Activated CD4-positive, alpha-beta T cell treated with anti-CD3 and anti-CD28 coated beads, Interleukin-2, amount 10 ng/mL, durations not matched to agents 7 days and 5 days (primary cell): Measurements from ENCODE around the gene PDGFD. TPM values are rescaled to one million over a fixed set of nuclear protein-coding genes. Genes with fewer than 3 reads are reported as not detected.

Experiments used
- CTCF ChIA-PET: fragments of 350-600 bp; sonication (Branson Sonifier 250); formaldehyde crosslinking; loops from one replicate; lab custom pipeline; 2021; ENCODE audit warnings: antibody characterized with exemption; lab: Charles Lee
- POLR2A ChIA-PET: fragments of 350-600 bp; sonication (Branson Sonifier 250); formaldehyde crosslinking; loops from one replicate; lab custom pipeline; 2021; ENCODE audit warnings: antibody characterized with exemption; lab: Charles Lee
- DNase-seq: peaks from one replicate; pipeline ENCODE4 v3.0.0-alpha.2; 2020
- H3K27ac Mint-ChIP-seq: one replicate; pipeline ENCODE4 v1.8.0; 2021; ENCODE audit warnings: mild to moderate bottlenecking, moderate library complexity, mixed read lengths
- H3K27me3 Mint-ChIP-seq: one replicate; pipeline ENCODE4 v1.8.0; 2021; ENCODE audit warnings: mixed read lengths
- H3K36me3 Mint-ChIP-seq: one replicate; pipeline ENCODE4 v1.8.0; 2021; ENCODE audit warnings: low read depth, mixed read lengths
- H3K4me1 Mint-ChIP-seq: one replicate; pipeline ENCODE4 v1.8.0; 2021; ENCODE audit warnings: mixed read lengths
- H3K4me3 Mint-ChIP-seq: one replicate; pipeline ENCODE4 v1.8.0; 2021; ENCODE audit warnings: mild to moderate bottlenecking, moderate library complexity, mixed read lengths
- H3K9me3 Mint-ChIP-seq: one replicate; pipeline ENCODE4 v1.8.0; 2021; ENCODE audit warnings: mixed read lengths
- total RNA-seq, 2 experiments: library from RNA; stranded (reverse); gene quantifications; one replicate each; pipeline ENCODE4 v1.2.3, GENCODE V29; 2021

The PDGFD gene
- total RNA-seq, 2 experiments from 2014 or later, result not detected

- ChIA-PET CTCF (no interaction called here), POLR2A (no interaction called here)
- no peaks in the 10 kb centered on the region for H3K4me1 Mint-ChIP-seq
- no peaks in the 10 kb centered on the region for H3K9me3 Mint-ChIP-seq
- no peaks in the 10 kb centered on the region for H3K27me3 Mint-ChIP-seq
- DNase-seq, result no peak
- H3K36me3 Mint-ChIP-seq, result no peaks in the 10 kb centered on the region
- no peak overlapping the region for H3K4me3 Mint-ChIP-seq
- no peak overlapping the region for H3K27ac Mint-ChIP-seq
These were observed 169.9 kb downstream of the PDGFD start for GRCh38 chr11:103994094-103994493.

DNA sequence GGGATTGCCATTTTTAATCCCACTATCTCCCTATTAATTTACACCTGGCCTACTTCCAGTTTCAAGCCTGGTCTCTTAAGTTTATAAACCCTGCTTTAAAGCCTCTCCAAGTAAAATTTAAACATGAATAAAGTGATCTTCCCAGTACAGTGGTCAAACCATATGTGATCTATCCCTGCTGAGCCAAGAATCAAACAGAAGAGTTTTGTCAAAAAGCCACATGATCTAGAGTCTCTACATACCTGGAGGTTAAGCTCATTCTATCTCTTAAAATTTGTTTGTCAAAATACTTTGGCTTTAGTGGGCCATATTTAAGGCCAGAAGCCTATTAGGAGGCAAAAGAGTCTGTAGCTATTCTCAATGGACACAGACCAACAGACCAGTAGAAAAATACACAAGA is 170.4 kb downstream of the PDGFD start:
- ChIA-PET POLR2A (no interaction called here), CTCF (no interaction called here)
- H3K36me3 Mint-ChIP-seq, result no peaks in the 10 kb centered on the region
- H3K4me1 Mint-ChIP-seq, result no peaks in the 10 kb centered on the region
- no peak overlapping the region for H3K4me3 Mint-ChIP-seq
- H3K27ac Mint-ChIP-seq, result no peak overlapping the region
- no peaks in the 10 kb centered on the region for H3K9me3 Mint-ChIP-seq
- H3K27me3 Mint-ChIP-seq, result no peaks in the 10 kb centered on the region
- no peak for DNase-seq

GRCh38 chr11:103988595-103988969 is 175.4 kb downstream of the PDGFD start:
- no peaks in the 10 kb centered on the region for H3K36me3 Mint-ChIP-seq
- no peak overlapping the region for H3K4me3 Mint-ChIP-seq
- no peak for DNase-seq
- CTCF ChIA-PET, result no interaction called here
- no peak overlapping the region for H3K27ac Mint-ChIP-seq
- H3K4me1 Mint-ChIP-seq, result no peaks in the 10 kb centered on the region
- POLR2A ChIA-PET, result no interaction called here
- no peaks in the 10 kb centered on the region for H3K27me3 Mint-ChIP-seq
- no peaks in the 10 kb centered on the region for H3K9me3 Mint-ChIP-seq

GRCh38 chr11:103987629-103988594 is 176.0 kb downstream of the PDGFD start:
- Mint-ChIP-seq H3K9me3 (no peaks in the 10 kb centered on the region), H3K4me3 (no peak overlapping the region), H3K36me3 (no peaks in the 10 kb centered on the region), H3K27ac (no peak overlapping the region), H3K4me1 (no peaks in the 10 kb centered on the region), H3K27me3 (no peaks in the 10 kb centered on the region)
- DNase-seq, result no peak
- ChIA-PET CTCF (no interaction called here), POLR2A (no interaction called here)

- DNase-seq, result no peak
- ChIA-PET CTCF (no interaction called here), POLR2A (no interaction called here)
- H3K4me1 Mint-ChIP-seq, result no peaks in the 10 kb centered on the region
- no peak overlapping the region for H3K4me3 Mint-ChIP-seq
- H3K9me3 Mint-ChIP-seq, result no peaks in the 10 kb centered on the region
- no peak overlapping the region for H3K27ac Mint-ChIP-seq
- no peaks in the 10 kb centered on the region for H3K27me3 Mint-ChIP-seq
- no peaks in the 10 kb centered on the region for H3K36me3 Mint-ChIP-seq
These were observed 178.9 kb downstream of the PDGFD start for GRCh38 chr11:103985041-103985440.

DNA sequence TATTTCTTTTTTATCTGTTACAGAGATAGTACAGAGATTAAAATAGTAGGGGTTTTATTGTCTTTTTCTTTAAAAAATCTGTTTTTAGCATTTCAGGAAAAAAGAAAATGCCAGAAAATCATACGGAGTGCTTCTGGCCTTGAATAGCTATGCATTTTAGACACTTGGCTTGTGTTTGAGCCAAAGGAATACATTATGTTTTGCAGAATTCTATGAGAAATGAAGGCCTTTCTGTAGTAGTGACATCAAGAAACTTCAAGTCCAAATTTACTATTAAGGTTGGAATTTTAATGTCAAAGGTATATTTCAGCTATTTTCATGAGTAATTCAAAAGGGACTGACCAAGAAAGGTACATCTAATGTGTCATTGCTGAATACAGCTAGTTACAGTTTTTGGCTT is 183.8 kb downstream of the PDGFD start:
- CTCF ChIA-PET, result no interaction called here
- Mint-ChIP-seq H3K9me3 (no peaks in the 10 kb centered on the region), H3K27ac (no peak overlapping the region), H3K4me3 (no peak overlapping the region), H3K36me3 (no peaks in the 10 kb centered on the region), H3K4me1 (no peaks in the 10 kb centered on the region), H3K27me3 (no peaks in the 10 kb centered on the region)
- no peak for DNase-seq
- POLR2A ChIA-PET, result no interaction called here

DNA sequence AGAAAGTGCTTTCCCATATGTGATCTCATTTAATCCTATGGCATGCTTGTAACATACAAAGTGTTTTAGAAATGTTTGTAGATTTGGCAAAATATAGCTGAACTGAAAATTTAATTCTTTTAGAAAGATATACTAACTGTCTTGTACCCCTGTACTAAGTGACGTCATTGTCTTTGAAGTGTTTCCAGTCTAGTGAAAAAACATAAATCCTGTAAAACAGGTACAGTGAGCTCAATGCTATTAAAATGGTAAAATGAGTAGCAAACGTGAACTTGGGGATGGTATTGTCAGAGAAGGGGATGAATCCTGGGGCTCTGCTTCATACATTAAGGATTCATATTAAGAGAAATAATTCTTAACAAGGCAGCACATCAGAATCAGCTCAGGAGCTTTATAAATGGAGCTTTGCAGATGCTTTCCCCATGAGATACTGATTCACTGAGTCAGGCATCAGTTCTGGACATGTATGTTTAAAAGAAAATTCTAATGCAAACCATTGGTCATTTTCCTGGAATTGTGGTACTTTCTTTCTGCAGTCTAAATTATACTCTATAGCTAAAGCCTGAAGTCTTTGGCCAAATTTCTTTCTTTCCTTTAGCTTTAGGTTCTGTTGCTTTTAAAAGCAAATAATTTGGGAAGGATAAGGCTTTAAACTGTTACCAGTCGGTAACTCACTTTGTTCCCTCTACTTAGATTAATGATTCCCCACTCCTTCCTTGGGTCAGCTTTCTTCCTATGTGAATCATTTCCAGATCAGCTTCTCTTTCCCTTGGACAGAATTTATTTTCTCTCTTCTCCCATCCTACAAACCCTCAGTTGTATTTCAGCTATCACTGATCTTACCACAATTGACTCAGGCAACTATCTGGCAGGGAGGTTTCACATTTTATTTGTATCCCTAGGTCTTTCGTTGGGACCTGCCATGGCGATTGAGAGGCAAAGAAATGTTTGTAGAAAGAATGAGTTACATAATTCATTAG is 185.0 kb downstream of the PDGFD start:
- Mint-ChIP-seq H3K4me1 (no peaks in the 10 kb centered on the region), H3K9me3 (no peaks in the 10 kb centered on the region), H3K27ac (no peak overlapping the region), H3K36me3 (no peaks in the 10 kb centered on the region), H3K27me3 (no peaks in the 10 kb centered on the region), H3K4me3 (no peak overlapping the region)
- ChIA-PET POLR2A (no interaction called here), CTCF (no interaction called here)
- DNase-seq, result no peak

GRCh38 chr11:103972013-103972412 is 191.9 kb downstream of the PDGFD start:
- Mint-ChIP-seq H3K36me3 (no peaks in the 10 kb centered on the region), H3K27ac (no peak overlapping the region), H3K4me3 (no peak overlapping the region), H3K4me1 (no peaks in the 10 kb centered on the region), H3K9me3 (no peaks in the 10 kb centered on the region), H3K27me3 (no peaks in the 10 kb centered on the region)
- CTCF ChIA-PET, result no interaction called here
- POLR2A ChIA-PET, result no interaction called here
- no peak for DNase-seq

- Mint-ChIP-seq H3K27ac (no peak overlapping the region), H3K27me3 (no peaks in the 10 kb centered on the region), H3K4me1 (no peaks in the 10 kb centered on the region), H3K9me3 (no peaks in the 10 kb centered on the region), H3K36me3 (no peaks in the 10 kb centered on the region), H3K4me3 (no peak overlapping the region)
- CTCF ChIA-PET, result interaction anchor here (0.7 kb wide), 1 partner anchor 43 kb away, joined by 3 read pairs; no protein-coding TSS in a partner anchor
- DNase-seq, result no peak
- POLR2A ChIA-PET, result no interaction called here
These were observed 193.2 kb downstream of the PDGFD start for GRCh38 chr11:103970701-103971249.

GRCh38 chr11:103968685-103969084 is 195.3 kb downstream of the PDGFD start:
- no peaks in the 10 kb centered on the region for H3K27me3 Mint-ChIP-seq
- H3K36me3 Mint-ChIP-seq, result no peaks in the 10 kb centered on the region
- no peak overlapping the region for H3K27ac Mint-ChIP-seq
- H3K4me3 Mint-ChIP-seq, result no peak overlapping the region
- POLR2A ChIA-PET, result no interaction called here
- CTCF ChIA-PET, result no interaction called here
- no peaks in the 10 kb centered on the region for H3K4me1 Mint-ChIP-seq
- no peak for DNase-seq
- no peaks in the 10 kb centered on the region for H3K9me3 Mint-ChIP-seq

- CTCF ChIA-PET, result no interaction called here
- no peaks in the 10 kb centered on the region for H3K4me1 Mint-ChIP-seq
- H3K9me3 Mint-ChIP-seq, result no peaks in the 10 kb centered on the region
These were observed 196.0 kb downstream of the PDGFD start for GRCh38 chr11:103967985-103968384.

DNA sequence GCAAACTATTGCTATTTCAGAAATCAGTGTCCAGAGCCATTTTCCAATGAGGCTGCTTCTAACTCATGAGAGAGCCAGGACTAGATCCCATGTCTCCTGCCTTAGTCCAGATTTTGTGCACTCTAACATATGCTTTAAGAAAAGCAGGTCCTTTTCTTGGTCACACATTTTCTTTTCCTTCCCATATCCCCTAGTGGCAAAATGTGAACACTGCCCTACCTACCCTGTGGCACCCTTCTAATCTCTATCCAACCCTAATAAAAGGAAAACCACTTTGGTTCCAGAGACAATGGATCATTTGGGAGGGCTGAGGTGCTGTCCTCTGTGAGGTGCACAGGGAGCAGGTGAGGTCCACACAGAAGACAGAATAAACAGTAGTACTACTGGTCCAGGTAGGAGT is 199.6 kb downstream of the PDGFD start:
- Mint-ChIP-seq H3K27ac (no peak overlapping the region), H3K27me3 (no peaks in the 10 kb centered on the region), H3K4me3 (no peak overlapping the region), H3K4me1 (no peaks in the 10 kb centered on the region), H3K9me3 (no peaks in the 10 kb centered on the region), H3K36me3 (no peaks in the 10 kb centered on the region)
- ChIA-PET POLR2A (no interaction called here), CTCF (no interaction called here)
- DNase-seq, result no peak

More at GRCh38 chr11:103967985-103968384, 196.0 kb downstream of the PDGFD start:
- Mint-ChIP-seq H3K4me3 (no peak overlapping the region), H3K27me3 (no peaks in the 10 kb centered on the region), H3K36me3 (no peaks in the 10 kb centered on the region), H3K27ac (no peak overlapping the region)
- DNase-seq, result no peak
- POLR2A ChIA-PET, result no interaction called here

DNA sequence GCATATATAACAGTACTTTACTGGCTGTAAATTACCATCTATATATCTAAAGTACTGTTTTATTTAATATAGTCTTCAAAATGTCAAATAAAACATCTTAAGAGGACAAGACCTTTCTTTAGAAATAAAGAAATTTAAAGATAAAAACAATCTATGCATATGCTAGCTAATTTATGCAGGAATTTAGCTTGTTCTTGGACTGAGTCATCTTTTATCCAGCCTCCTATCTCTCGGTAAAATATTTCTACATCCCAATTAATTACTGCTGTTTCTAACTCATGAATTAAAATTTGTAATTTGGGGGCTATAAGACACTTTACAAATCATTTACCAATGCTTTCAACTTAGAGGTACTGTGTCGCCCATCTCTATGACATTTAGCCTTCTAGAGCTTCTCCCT is 200.3 kb downstream of the PDGFD start:
- no peaks in the 10 kb centered on the region for H3K9me3 Mint-ChIP-seq
- no peaks in the 10 kb centered on the region for H3K4me1 Mint-ChIP-seq
- CTCF ChIA-PET, result no interaction called here
- H3K27ac Mint-ChIP-seq, result no peak overlapping the region
- no peak for DNase-seq
- POLR2A ChIA-PET, result no interaction called here
- H3K36me3 Mint-ChIP-seq, result no peaks in the 10 kb centered on the region
- no peaks in the 10 kb centered on the region for H3K27me3 Mint-ChIP-seq
- no peak overlapping the region for H3K4me3 Mint-ChIP-seq
